Glutamatergic neuron (in vitro differentiated cells): ENCODE results near the gene UFC1. TPM values are rescaled to one million over a fixed set of nuclear protein-coding genes. Genes with fewer than 3 reads are reported as not detected.

ENCODE experiments used
- DNase-seq: peaks from one replicate; pipeline ENCODE4 v3.0.0; 2022
- H3K27ac Mint-ChIP-seq: one replicate; pipeline ENCODE4 v1.8.0; 2020; ENCODE audit warnings: mild to moderate bottlenecking, mixed read lengths, inconsistent platforms; ENCODE audit not compliant: unreplicated experiment
- H3K27me3 Mint-ChIP-seq: one replicate; pipeline ENCODE4 v1.8.0; 2020; ENCODE audit warnings: mild to moderate bottlenecking, moderate library complexity, mixed read lengths, inconsistent platforms; ENCODE audit not compliant: unreplicated experiment
- H3K36me3 Mint-ChIP-seq: one replicate; pipeline ENCODE4 v1.8.0; 2020; ENCODE audit warnings: mild to moderate bottlenecking, mixed read lengths, inconsistent platforms; ENCODE audit not compliant: unreplicated experiment
- H3K4me1 Mint-ChIP-seq: one replicate; pipeline ENCODE4 v1.8.0; 2020; ENCODE audit warnings: mild to moderate bottlenecking, low read depth, mixed read lengths, inconsistent platforms; ENCODE audit not compliant: unreplicated experiment
- H3K4me3 Mint-ChIP-seq: one replicate; pipeline ENCODE4 v1.8.0; 2020; ENCODE audit warnings: mild to moderate bottlenecking, mixed read lengths, inconsistent platforms; ENCODE audit not compliant: unreplicated experiment
- H3K9me3 Mint-ChIP-seq: one replicate; pipeline ENCODE4 v1.8.0; 2020; ENCODE audit warnings: mild to moderate bottlenecking, moderate library complexity, mixed read lengths, inconsistent platforms; ENCODE audit not compliant: unreplicated experiment
- total RNA-seq: library from RNA; stranded (reverse); fragmentation: NEBNext Ultra II Directional; extraction: Animal tissue kit (Norgen Biotek cat#: 25700); gene quantifications from one replicate; pipeline ENCODE4 v1.2.1, GENCODE V29; 2021; ENCODE audit not compliant: unreplicated experiment
- TF ChIP-seq, protein P1 (sequence below): fragments of 200-600 bp; sonication (generic); IDR thresholded peaks from one replicate; pipeline ENCODE4 v1.5.0; 2021; ENCODE audit not compliant: partially characterized antibody, unreplicated experiment

The UFC1 gene
- total RNA-seq, 1 donor from 2014 or later: 59.2 TPM

DNA sequence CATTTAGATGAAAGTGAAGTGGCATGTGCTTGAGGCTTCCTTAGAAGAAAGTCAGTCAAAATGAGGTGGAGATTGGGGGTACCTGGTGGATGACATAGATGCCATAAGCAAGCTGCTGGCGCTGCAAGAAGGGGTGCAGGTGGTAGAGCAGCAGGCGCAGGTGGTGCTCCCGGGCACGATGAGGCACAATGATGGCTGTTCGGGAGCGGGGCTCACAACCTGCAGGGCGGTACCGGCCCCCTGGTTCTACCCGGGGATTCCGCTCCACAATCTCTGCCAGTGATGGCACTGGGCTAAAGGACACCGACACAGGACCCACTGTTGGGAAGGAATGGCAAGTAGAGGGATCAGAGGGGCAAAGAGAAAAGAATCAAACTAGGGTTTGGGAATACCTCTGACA lies 21.1 kb downstream of the UFC1 start:
- Mint-ChIP-seq H3K4me1 (peaks cover 8% of the 10 kb centered on the region), H3K27me3 (peaks cover 14% of the 10 kb centered on the region), H3K9me3 (peaks cover 9% of the 10 kb centered on the region), H3K27ac (no peak overlapping the region), H3K36me3 (peaks cover 7% of the 10 kb centered on the region), H3K4me3 (no peak overlapping the region)
- TF ChIP-seq, protein P1, sequence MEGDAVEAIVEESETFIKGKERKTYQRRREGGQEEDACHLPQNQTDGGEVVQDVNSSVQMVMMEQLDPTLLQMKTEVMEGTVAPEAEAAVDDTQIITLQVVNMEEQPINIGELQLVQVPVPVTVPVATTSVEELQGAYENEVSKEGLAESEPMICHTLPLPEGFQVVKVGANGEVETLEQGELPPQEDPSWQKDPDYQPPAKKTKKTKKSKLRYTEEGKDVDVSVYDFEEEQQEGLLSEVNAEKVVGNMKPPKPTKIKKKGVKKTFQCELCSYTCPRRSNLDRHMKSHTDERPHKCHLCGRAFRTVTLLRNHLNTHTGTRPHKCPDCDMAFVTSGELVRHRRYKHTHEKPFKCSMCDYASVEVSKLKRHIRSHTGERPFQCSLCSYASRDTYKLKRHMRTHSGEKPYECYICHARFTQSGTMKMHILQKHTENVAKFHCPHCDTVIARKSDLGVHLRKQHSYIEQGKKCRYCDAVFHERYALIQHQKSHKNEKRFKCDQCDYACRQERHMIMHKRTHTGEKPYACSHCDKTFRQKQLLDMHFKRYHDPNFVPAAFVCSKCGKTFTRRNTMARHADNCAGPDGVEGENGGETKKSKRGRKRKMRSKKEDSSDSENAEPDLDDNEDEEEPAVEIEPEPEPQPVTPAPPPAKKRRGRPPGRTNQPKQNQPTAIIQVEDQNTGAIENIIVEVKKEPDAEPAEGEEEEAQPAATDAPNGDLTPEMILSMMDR: no peak
- no peak for DNase-seq

DNA sequence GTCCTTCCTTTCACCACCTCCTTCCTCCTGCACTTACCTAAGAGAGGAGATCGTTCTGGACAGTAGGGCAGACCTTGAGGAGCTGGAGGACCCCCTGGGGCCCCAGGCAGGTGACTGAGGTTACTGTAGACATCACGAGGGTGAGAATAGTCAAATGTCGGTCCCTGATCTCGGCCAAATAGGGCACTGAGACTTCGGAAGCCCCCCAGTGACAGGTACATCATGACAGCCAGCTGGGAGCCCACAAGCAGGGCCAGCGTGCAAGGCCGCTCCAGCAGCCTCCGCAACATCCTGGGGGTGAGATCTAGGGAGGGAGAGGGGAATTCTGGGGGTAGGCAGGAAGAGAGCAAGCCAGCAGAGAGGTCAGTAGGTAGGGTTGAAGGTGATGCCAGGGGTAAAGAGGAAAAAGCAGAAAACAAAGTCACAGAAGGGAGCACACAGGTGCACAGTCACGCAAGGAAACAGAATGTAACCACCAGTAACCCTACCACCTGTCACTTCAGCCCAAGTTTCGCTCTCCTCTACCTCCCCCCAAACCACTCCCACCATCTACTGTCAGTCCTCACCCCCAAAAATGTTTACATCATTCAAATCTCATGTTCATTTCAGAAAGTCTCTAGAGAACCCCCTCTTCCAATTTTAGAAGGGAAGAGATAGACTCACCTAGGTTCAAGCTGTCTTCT lies 22.1 kb downstream of the UFC1 start:
- Mint-ChIP-seq H3K27me3 (peaks cover 14% of the 10 kb centered on the region), H3K36me3 (peaks cover 7% of the 10 kb centered on the region), H3K4me1 (peaks cover 8% of the 10 kb centered on the region), H3K4me3 (peak overlapping the region; percentile 100), H3K27ac (no peak overlapping the region), H3K9me3 (peaks cover 9% of the 10 kb centered on the region)
- no peak for DNase-seq
- TF ChIP-seq, protein P1: no peak

DNA sequence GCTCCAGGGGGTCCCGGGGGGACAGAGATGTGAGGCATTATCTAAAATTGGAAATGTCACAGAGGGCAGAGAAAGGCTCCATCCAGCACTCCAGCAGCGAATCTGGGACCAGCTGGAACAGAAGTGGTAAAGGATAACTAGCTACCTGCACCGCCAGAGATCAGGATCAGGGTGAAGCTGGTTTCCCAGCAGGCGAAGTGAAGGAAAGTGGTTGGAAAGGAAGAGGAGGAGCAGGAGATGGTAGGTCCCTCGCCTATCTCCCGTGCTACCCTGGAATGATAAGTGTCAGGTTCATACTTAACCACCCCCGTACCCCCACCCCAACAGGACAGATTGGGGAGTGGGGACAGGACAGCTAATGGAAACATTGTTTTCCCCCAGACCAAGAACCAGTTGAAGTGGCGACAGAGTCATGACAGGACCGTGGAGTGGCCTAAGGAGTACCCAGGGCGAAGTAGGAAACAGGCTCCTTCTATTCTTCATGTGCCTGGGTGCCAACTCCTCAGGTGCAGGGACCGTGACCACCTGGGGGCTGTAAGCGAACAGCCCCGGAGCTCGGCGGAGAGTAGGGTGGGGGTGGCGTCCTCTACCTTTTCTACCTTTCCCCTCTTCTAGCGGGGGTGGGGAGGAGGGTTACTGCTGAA lies 22.8 kb downstream of the UFC1 start:
- Mint-ChIP-seq H3K4me3 (peak overlapping the region; percentile 100), H3K27ac (peak overlapping the region; percentile 98), H3K27me3 (peaks cover 14% of the 10 kb centered on the region), H3K4me1 (peaks cover 8% of the 10 kb centered on the region), H3K9me3 (peaks cover 11% of the 10 kb centered on the region), H3K36me3 (peaks cover 7% of the 10 kb centered on the region)
- no peak for DNase-seq
- TF ChIP-seq, protein P1: no peak

DNA sequence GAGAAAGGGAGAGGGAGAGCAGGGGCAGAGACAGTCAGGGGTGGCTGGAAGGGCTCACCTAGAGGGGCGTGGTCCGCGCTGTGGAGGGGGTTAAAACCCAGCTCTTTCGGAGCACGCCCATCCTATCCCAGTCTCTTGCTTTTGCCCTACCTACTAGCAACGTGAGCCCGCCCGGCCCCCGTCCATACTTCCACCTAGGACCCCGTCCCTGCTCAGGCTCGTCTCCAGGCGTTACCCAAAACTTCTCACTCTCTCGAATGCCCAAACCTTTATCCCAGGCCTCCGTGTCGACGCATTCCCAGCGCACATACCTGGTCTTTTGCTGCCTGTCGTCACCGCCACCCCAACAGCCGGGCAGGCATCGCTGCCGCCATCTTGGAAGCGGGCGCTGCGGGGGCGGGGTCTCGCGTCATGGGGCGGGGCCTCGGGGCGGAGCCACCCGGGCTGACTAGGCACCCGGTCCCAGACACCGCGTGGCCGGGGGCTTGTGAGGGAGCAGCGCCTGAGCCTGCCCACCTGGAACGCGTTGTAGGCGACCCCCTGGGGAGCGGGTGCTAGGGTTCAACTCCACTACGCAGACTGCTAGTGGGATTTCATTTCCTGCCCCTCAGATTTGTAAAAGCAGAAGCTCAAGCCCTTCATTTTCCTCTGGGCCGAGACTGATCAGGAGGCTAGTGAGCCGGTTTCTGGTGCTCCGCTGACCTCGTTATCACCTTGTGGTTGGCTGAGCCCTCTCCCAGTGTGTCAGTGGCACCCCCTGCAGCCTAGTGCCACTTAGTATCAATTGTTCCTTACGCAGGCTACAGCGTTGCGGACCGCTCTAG lies 23.5 kb downstream of the UFC1 start, which contains the start of gene B4GALT3:
Gene B4GALT3 (minus strand): TSS at position 396 of the 824 bp plus-strand sequence. CDS start 1,447 bp downstream, outside the sequence.
- Mint-ChIP-seq H3K9me3 (peaks cover 11% of the 10 kb centered on the region), H3K27ac (peak within 1 kb of the TSS; percentile 98), H3K36me3 (peaks cover 7% of the 10 kb centered on the region), H3K4me1 (peaks cover 8% of the 10 kb centered on the region), H3K4me3 (peak within 1 kb of the TSS; percentile 100), H3K27me3 (peaks cover 14% of the 10 kb centered on the region)
- DNase-seq: peak; percentile 98
- TF ChIP-seq, protein P1: no peak

- Mint-ChIP-seq H3K4me1 (peaks cover 8% of the 10 kb centered on the region), H3K27ac (peak overlapping the region; percentile 98), H3K9me3 (peaks cover 11% of the 10 kb centered on the region), H3K4me3 (peak overlapping the region; percentile 100), H3K27me3 (peaks cover 14% of the 10 kb centered on the region), H3K36me3 (peaks cover 5% of the 10 kb centered on the region)
- DNase-seq: no peak
- TF ChIP-seq, protein P1: no peak
Observed at GRCh38 chr1:161177936-161178244, 24.1 kb downstream of the UFC1 start.
